HCT116 (cell line): ENCODE measurements around the gene PHF13.

Experiments used
- EZH2 ChIP-seq: fragments of 200-600 bp; sonication (generic); IDR thresholded peaks from 2 replicates; pipeline ENCODE4 v1.6.1; 2017; ENCODE audit warnings: antibody characterized with exemption, mixed run types
- EZH2phosphoT487 ChIP-seq: fragments of 200-600 bp; IDR thresholded peaks from 2 replicates; pipeline ENCODE4 v1.6.1; 2018; ENCODE audit warnings: antibody characterized with exemption, borderline replicate concordance
- FOSL1 ChIP-seq: IDR thresholded peaks from 2 replicates; pipeline ENCODE4 v1.6.1; 2012; ENCODE audit warnings: low read depth
- JUND ChIP-seq: IDR thresholded peaks from 2 replicates; pipeline ENCODE4 v1.6.1; 2012
- POLR2A ChIP-seq: IDR thresholded peaks from 2 replicates; pipeline ENCODE4 v1.7.0; 2011; ENCODE audit warnings: borderline replicate concordance; ENCODE audit not compliant: insufficient read depth, insufficient read length; ENCODE audit errors: extremely low read depth
- POLR2AphosphoS5 ChIP-seq: IDR thresholded peaks from 2 replicates; pipeline ENCODE4 v1.6.1; 2011; ENCODE audit warnings: mild to moderate bottlenecking, low read depth, low read length, moderate library complexity
- RAD21 ChIP-seq: IDR thresholded peaks from 2 replicates; pipeline ENCODE4 v1.6.1; 2012; ENCODE audit warnings: low read depth, mild to moderate bottlenecking
- SP1 ChIP-seq: IDR thresholded peaks from 2 replicates; pipeline ENCODE4 v1.6.1; 2012; ENCODE audit warnings: low read depth
- TCF7L2 ChIP-seq: IDR thresholded peaks from 2 replicates; pipeline ENCODE4 v1.7.0; 2011; ENCODE audit warnings: borderline replicate concordance, inconsistent platforms; ENCODE audit not compliant: insufficient read depth, insufficient read length; ENCODE audit errors: extremely low read depth
- ZFX ChIP-seq: fragments of 450-650 bp; IDR thresholded peaks from 2 replicates; pipeline ENCODE4 v1.6.1; 2017
- TF ChIP-seq, protein P1 (sequence below), 3 experiments: fragments of 200-600 bp in 1 of 3; sonication (generic) in 1 of 3; IDR thresholded peaks in 2 of 3; conservative IDR thresholded peaks in 1 of 3; 2 replicates each; pipeline ENCODE4 v1.5.1; 2012 to 2017; ENCODE audit warnings: low read depth in 2 of 3, low read length in 2 of 3, antibody characterized with exemption in 1 of 3, borderline replicate concordance in 1 of 3, control low read depth in 1 of 3, mild to moderate bottlenecking in 1 of 3, mixed read lengths in 1 of 3, mixed run types in 1 of 3, moderate library complexity in 1 of 3; ENCODE audit not compliant: insufficient read depth in 1 of 3
- TF ChIP-seq, protein P2 (sequence below): IDR thresholded peaks from 2 replicates; pipeline ENCODE4 v1.6.1; 2012; ENCODE audit warnings: low read depth
- TF ChIP-seq, protein P3 (sequence below): IDR thresholded peaks from 2 replicates; pipeline ENCODE4 v1.6.1; 2011; ENCODE audit warnings: mild to moderate bottlenecking, low read length, moderate library complexity; ENCODE audit not compliant: insufficient replicate concordance; ENCODE audit errors: extremely low read depth
- TF ChIP-seq, protein P4 (sequence below): IDR thresholded peaks from 2 replicates; pipeline ENCODE4 v1.6.1; 2012

DNA sequence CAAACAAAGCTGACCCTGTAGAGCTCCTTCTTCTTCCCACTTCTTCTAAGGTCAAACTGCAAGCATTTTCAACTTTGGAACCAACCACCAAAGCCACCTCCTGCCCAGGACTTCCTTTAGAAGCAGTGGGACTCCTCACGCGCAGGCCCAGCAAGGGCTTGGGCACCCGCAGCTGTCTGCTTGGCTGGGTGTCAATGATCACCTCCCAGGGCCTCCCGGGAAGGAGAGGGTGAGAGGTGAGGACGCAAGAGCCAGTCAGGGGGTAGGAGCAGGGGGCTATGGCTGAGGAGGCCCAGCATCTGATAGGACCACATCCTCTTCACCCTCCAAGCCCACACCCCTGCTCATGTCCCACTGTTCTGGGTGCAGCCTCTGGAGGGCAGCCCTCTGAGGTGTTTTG, 21.1 kb upstream of the PHF13 start:
- TF ChIP-seq, protein P1, sequence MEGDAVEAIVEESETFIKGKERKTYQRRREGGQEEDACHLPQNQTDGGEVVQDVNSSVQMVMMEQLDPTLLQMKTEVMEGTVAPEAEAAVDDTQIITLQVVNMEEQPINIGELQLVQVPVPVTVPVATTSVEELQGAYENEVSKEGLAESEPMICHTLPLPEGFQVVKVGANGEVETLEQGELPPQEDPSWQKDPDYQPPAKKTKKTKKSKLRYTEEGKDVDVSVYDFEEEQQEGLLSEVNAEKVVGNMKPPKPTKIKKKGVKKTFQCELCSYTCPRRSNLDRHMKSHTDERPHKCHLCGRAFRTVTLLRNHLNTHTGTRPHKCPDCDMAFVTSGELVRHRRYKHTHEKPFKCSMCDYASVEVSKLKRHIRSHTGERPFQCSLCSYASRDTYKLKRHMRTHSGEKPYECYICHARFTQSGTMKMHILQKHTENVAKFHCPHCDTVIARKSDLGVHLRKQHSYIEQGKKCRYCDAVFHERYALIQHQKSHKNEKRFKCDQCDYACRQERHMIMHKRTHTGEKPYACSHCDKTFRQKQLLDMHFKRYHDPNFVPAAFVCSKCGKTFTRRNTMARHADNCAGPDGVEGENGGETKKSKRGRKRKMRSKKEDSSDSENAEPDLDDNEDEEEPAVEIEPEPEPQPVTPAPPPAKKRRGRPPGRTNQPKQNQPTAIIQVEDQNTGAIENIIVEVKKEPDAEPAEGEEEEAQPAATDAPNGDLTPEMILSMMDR (IDR thresholded peaks at IDR 0.05 in 2 of 3, conservative IDR thresholded peaks at IDR 0.05 in 1 of 3; ENCODE audit: borderline replicate concordance in 1 of 3, insufficient read depth in 1 of 3, low read depth in 2 of 3, low read length in 2 of 3): no peak
- no peak for TF ChIP-seq EZH2
- TF ChIP-seq EZH2phosphoT487: no peak
- TF ChIP-seq, protein P2, sequence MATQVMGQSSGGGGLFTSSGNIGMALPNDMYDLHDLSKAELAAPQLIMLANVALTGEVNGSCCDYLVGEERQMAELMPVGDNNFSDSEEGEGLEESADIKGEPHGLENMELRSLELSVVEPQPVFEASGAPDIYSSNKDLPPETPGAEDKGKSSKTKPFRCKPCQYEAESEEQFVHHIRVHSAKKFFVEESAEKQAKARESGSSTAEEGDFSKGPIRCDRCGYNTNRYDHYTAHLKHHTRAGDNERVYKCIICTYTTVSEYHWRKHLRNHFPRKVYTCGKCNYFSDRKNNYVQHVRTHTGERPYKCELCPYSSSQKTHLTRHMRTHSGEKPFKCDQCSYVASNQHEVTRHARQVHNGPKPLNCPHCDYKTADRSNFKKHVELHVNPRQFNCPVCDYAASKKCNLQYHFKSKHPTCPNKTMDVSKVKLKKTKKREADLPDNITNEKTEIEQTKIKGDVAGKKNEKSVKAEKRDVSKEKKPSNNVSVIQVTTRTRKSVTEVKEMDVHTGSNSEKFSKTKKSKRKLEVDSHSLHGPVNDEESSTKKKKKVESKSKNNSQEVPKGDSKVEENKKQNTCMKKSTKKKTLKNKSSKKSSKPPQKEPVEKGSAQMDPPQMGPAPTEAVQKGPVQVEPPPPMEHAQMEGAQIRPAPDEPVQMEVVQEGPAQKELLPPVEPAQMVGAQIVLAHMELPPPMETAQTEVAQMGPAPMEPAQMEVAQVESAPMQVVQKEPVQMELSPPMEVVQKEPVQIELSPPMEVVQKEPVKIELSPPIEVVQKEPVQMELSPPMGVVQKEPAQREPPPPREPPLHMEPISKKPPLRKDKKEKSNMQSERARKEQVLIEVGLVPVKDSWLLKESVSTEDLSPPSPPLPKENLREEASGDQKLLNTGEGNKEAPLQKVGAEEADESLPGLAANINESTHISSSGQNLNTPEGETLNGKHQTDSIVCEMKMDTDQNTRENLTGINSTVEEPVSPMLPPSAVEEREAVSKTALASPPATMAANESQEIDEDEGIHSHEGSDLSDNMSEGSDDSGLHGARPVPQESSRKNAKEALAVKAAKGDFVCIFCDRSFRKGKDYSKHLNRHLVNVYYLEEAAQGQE: no peak
- no peak for TF ChIP-seq SP1
- no peak for TF ChIP-seq ZFX
- TF ChIP-seq, protein P3, sequence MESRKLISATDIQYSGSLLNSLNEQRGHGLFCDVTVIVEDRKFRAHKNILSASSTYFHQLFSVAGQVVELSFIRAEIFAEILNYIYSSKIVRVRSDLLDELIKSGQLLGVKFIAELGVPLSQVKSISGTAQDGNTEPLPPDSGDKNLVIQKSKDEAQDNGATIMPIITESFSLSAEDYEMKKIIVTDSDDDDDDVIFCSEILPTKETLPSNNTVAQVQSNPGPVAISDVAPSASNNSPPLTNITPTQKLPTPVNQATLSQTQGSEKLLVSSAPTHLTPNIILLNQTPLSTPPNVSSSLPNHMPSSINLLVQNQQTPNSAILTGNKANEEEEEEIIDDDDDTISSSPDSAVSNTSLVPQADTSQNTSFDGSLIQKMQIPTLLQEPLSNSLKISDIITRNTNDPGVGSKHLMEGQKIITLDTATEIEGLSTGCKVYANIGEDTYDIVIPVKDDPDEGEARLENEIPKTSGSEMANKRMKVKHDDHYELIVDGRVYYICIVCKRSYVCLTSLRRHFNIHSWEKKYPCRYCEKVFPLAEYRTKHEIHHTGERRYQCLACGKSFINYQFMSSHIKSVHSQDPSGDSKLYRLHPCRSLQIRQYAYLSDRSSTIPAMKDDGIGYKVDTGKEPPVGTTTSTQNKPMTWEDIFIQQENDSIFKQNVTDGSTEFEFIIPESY: no peak
- TF ChIP-seq TCF7L2: no peak
- no peak for TF ChIP-seq JUND
- TF ChIP-seq, protein P4, sequence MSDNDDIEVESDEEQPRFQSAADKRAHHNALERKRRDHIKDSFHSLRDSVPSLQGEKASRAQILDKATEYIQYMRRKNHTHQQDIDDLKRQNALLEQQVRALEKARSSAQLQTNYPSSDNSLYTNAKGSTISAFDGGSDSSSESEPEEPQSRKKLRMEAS: no peak
- TF ChIP-seq POLR2AphosphoS5: no peak
- no peak for TF ChIP-seq FOSL1
- TF ChIP-seq RAD21: no peak
- no peak for TF ChIP-seq POLR2A
